BJ (cell line): ENCODE measurements around the gene SMIM12. TPM values are rescaled to one million over a fixed set of nuclear protein-coding genes. Genes with fewer than 3 reads are reported as not detected.

ENCODE experiments used
- CTCF ChIA-PET: fragments of 350-600 bp; formaldehyde crosslinking; extraction: SDS; loops from one replicate; lab custom pipeline; 2021; ENCODE audit warnings: antibody characterized with exemption, inconsistent platforms; lab: Yijun Ruan, JAX
- POLR2A ChIA-PET: fragments of 300-600 bp; sonication (Branson Sonifier 250); formaldehyde crosslinking; extraction: SDS; loops from one replicate; lab custom pipeline; 2021; ENCODE audit warnings: antibody characterized with exemption; lab: Charles Lee
- DNase-seq: peaks from one replicate; pipeline ENCODE4 v3.0.0-alpha.2; 2011; ENCODE audit warnings: low read depth
- H3K27me3 ChIP-seq: 2 replicates; pipeline ENCODE4 v1.6.0; 2011; ENCODE audit warnings: low read length; ENCODE audit not compliant: control insufficient read depth, insufficient read depth
- H3K36me3 ChIP-seq: 2 replicates; pipeline ENCODE4 v1.5.1; 2011; ENCODE audit warnings: low read length; ENCODE audit not compliant: control insufficient read depth, insufficient read depth
- H3K4me3 ChIP-seq: 2 replicates; pipeline ENCODE4 v1.5.1; 2011; ENCODE audit warnings: low read depth, mild to moderate bottlenecking, control low read depth, low read length
- polyA plus RNA-seq: library from polyadenylated mRNA; depleted of rRNA; stranded (reverse); fragments of >200 nt; gene quantifications from 2 replicates; pipeline ENCODE4 v1.2.3, GENCODE V29; 2011
- TF ChIP-seq, protein P1 (sequence below): IDR thresholded peaks from 2 replicates; pipeline ENCODE4 v1.5.1; 2011; ENCODE audit warnings: low read depth, mild to moderate bottlenecking, control low read depth, inconsistent platforms, low read length, moderate library complexity; ENCODE audit not compliant: insufficient read depth

The SMIM12 gene
- polyA plus RNA-seq, 1 experiment = 44.8 TPM

DNA sequence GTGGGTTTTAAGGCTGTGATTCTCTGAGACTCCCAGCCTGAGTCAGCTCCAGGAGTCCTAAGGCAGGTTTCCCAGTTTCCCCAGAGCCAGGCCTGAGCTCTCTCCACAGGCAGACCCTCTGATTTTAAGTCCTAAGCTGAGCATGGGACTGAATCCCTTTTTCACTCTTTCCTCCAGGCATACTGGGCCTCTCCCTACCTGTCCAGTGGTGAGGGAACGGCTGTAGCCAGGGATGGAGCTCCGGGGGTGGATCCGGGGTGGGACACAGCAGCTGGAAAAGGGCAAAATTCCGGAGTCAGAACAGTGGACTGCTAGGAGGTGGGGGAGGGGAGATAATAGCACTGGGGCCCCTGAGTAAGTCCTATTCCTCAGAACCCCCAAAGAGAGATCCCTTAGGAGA is 39.9 kb upstream of the SMIM12 start:
- Histone ChIP-seq H3K27me3 (no peaks in the 10 kb centered on the region; the same call in 1 of the 2 replicates), H3K36me3 (no peaks in the 10 kb centered on the region), H3K4me3 (no peak overlapping the region)
- no peak for DNase-seq
- TF ChIP-seq, protein P1, sequence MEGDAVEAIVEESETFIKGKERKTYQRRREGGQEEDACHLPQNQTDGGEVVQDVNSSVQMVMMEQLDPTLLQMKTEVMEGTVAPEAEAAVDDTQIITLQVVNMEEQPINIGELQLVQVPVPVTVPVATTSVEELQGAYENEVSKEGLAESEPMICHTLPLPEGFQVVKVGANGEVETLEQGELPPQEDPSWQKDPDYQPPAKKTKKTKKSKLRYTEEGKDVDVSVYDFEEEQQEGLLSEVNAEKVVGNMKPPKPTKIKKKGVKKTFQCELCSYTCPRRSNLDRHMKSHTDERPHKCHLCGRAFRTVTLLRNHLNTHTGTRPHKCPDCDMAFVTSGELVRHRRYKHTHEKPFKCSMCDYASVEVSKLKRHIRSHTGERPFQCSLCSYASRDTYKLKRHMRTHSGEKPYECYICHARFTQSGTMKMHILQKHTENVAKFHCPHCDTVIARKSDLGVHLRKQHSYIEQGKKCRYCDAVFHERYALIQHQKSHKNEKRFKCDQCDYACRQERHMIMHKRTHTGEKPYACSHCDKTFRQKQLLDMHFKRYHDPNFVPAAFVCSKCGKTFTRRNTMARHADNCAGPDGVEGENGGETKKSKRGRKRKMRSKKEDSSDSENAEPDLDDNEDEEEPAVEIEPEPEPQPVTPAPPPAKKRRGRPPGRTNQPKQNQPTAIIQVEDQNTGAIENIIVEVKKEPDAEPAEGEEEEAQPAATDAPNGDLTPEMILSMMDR = no peak
- CTCF ChIA-PET = no interaction called here
- POLR2A ChIA-PET = no interaction called here

DNA sequence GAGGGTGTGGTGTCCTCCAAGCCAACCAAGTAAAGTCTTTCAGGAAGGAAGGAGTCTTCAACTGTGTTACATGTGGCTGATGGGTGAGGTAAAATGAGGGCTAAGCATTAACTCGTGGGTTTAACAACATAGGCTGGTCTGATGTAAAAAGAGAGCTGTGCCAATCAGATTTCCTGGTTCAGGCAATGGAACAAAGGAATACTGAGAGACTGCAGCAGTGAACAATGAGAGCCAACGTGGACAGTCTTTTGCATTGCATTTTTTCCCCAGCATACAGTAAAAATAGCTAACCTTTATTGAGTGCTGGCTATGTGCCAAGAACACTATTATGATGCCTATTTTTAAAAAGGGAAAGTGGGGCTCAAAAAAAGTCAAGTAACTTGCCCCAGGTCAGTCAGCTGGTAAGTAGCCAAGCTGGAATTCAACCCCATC is 38.8 kb upstream of the SMIM12 start:
- ChIA-PET CTCF (no interaction called here), POLR2A (no interaction called here)
- no peaks in the 10 kb centered on the region for H3K36me3 ChIP-seq
- H3K27me3 ChIP-seq = no peaks in the 10 kb centered on the region; the same call in 1 of the 2 replicates
- DNase-seq = no peak
- no peak overlapping the region for H3K4me3 ChIP-seq
- TF ChIP-seq, protein P1 = no peak

DNA sequence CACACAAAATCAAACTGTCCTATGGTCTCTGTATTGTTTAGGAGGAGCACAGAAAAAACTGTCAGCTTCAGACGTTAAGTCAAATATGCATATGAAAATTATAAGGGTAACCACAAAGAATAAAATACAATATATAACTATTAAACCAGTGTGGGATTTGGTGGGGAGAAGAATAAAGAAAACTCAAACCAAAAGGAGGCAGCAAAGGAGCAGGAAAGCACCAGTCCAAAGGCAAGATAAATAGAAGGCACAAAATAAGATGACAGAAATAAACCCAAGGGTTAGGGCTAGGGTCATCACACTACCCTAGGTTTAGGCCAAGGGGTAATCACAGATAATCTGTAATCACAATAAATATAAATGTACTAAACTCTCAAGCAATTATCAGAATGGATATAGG is 37.1 kb upstream of the SMIM12 start:
- DNase-seq = no peak
- Histone ChIP-seq H3K4me3 (no peak overlapping the region), H3K27me3 (no peaks in the 10 kb centered on the region; the same call in 1 of the 2 replicates), H3K36me3 (no peaks in the 10 kb centered on the region)
- ChIA-PET CTCF (interaction anchor here (0.6 to 2.1 kb wide), 4 partner anchors 11 to 316 kb away, joined by 3 to 5 read pairs (median 3); no protein-coding TSS in a partner anchor), POLR2A (no interaction called here)
- TF ChIP-seq, protein P1 = no peak

DNA sequence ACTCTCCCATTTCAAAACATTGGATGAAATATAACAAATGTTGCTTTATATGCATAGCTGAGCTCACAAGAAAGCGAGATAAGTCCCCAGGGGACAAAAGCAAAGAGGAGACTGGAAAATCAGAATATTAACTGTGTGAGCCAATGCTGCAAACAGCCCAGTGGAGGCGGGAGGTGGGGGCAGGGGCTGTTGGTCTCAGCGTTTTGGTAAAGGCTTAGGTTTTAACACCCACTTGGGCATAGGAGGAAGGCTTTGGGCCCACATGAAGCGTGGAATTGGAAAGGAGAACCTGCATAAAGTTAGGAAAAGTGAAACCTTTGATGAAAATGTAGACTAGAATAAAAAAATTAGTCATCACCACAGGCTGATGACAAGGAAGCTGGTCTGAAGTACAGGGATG is 30.2 kb upstream of the SMIM12 start:
- TF ChIP-seq, protein P1 = no peak
- H3K36me3 ChIP-seq = no peaks in the 10 kb centered on the region
- peaks cover 3% of the 10 kb centered on the region for H3K27me3 ChIP-seq
- CTCF ChIA-PET = no interaction called here
- POLR2A ChIA-PET = no interaction called here
- H3K4me3 ChIP-seq = no peak overlapping the region
- DNase-seq = no peak

DNA sequence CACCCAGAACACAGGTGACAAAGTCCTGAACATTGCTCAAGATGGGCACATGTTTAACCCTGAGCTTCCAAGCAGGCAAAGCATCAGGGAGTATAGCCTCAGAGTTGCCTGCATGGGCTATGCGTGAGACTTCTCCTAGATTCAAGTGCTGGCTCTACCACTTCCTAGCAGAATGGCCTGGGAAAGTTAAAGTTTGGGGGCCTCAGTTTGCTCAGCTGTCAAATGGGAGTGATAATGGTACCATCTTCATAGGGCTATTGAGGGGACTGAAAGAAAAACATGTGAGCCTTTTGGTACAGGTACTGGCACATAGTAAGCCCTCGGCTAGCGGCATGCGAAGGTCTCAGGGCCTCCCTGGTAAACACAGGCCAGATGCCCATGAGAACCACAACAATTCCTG is 28.0 kb upstream of the SMIM12 start:
- DNase-seq = no peak
- ChIA-PET CTCF (no interaction called here), POLR2A (no interaction called here)
- no peak overlapping the region for H3K4me3 ChIP-seq
- peaks cover 7% of the 10 kb centered on the region for H3K27me3 ChIP-seq
- H3K36me3 ChIP-seq = no peaks in the 10 kb centered on the region
- TF ChIP-seq, protein P1 = no peak
